ENCODE measurements around the gene CNNM2.
A peak's percentile ranks its signal among the peaks of the same experiment; 100 is the strongest.

Gene CNNM2

DNA sequence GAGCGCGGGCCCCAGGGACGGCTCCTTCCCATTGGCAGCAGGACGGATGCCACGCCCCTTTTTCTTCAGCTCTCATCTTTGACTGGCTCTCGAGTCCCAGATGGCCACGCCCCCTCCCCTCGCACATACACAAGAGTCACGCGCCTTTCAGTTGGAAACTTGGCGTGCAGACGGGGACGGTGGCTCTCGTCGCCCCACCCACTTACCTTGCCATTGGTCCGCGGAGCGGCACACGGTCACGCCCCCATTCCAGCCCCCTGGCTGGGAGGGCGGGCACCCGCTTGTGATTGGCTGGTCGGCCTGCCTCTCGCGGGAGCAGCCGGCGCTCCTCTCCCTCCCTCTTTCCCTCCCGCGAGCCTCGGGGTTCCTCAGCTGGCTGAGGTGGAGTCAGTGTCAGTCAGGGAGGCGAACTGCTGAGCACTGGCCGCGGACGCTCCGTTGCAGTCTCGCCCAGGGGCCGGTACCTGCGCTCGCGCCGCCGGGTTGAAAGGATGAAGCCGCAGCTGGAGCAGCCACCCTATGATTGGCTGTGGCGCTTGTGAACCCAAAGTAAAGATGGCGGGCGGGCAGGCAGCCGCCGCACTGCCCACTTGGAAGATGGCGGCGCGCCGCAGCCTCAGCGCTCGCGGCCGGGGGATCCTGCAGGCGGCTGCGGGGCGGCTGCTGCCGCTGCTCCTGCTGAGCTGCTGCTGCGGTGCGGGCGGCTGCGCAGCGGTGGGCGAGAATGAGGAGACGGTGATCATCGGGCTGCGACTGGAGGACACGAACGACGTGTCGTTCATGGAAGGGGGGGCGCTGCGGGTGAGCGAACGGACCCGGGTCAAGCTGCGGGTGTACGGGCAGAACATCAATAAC, at the start of gene CNNM2:
CNNM2 (plus strand) TSS at position 333 of the 855 bp plus-strand sequence; CDS start at position 520, 187 bp downstream.
- Histone ChIP-seq H3K9me3 (replicated peaks in 1 of 11) (no peaks in the 10 kb centered on the region), H3K27me3 (peaks cover 0 to 4% (median 0%) of the 10 kb centered on the region in 11 experiments; a peak in 2 of 22 replicates), H3K4me3 (peak within 1 kb of the TSS; percentile 77 to 96 (median 84)), H3K4me2 (peak within 1 kb of the TSS; percentile 92 to 99 (median 97)), H3K4me1 (peaks cover 29 to 54% (median 40%) of the 10 kb centered on the region in 10 experiments), H3K36me3 (no peaks in the 10 kb centered on the region), H3K27ac (peak within 1 kb of the TSS; percentile 59 to 88 (median 79); a peak in 21 of 22 replicates), H3K9ac (peak within 1 kb of the TSS; percentile 77 to 90 (median 86)), H4K20me1 (no peaks in the 10 kb centered on the region)
- TF ChIP-seq Cebpa-rat (IDR thresholded peaks at IDR 0.05): no peak

DNA sequence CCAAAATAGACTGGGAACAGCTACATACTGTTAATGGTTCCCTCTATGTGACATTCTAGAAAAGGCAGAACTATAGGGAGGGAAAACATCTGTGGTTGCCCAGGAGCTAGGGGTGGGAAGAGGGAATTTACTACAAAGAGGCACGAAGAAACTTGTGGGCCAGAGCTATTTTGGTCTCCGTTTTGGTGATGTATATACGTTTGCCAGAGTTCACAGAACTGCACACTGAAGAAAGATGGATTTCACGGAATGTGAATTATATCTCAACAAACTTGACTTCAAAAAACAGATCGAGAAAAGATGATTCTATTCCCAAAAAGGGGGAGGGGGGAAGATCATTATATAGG, 49.2 kb upstream of the CNNM2 start:
- Histone ChIP-seq H3K4me3 (peak overlapping the region; percentile 51 to 74 (median 62)), H3K27ac (peak overlapping the region in 8 of 11 experiments; percentile 59 to 78 (median 75); a peak in 11 of 22 replicates), H4K20me1 (no peaks in the 10 kb centered on the region), H3K4me2 (peak overlapping the region; percentile 97 to 100 (median 98)), H3K9ac (peak overlapping the region; percentile 67 to 84 (median 77); a peak in 21 of 22 replicates), H3K27me3 (no peaks in the 10 kb centered on the region; a peak in 1 of 22 replicates), H3K4me1 (peaks cover 15 to 52% (median 42%) of the 10 kb centered on the region in 10 experiments), H3K36me3 (peaks cover 0 to 12% (median 6%) of the 10 kb centered on the region in 11 experiments; a peak in 8 of 22 replicates), H3K9me3 (replicated peaks in 1 of 11) (no peaks in the 10 kb centered on the region)
- no peak for TF ChIP-seq Cebpa-rat (IDR thresholded peaks at IDR 0.05)

GRCh38 chr10:102869258-102870198, 48.6 kb upstream of the CNNM2 start, which contains the start of gene AS3MT:
Gene AS3MT (plus strand): TSS chr10:102869470. CDS start chr10:102869593, 123 bp downstream.
- Histone ChIP-seq H3K4me3 (peak within 1 kb of the TSS; percentile 51 to 74 (median 62)), H3K9ac (peak within 1 kb of the TSS; percentile 67 to 84 (median 77)), H3K36me3 (peaks cover 0 to 14% (median 6%) of the 10 kb centered on the region in 11 experiments; a peak in 6 of 22 replicates), H3K4me1 (peaks cover 15 to 56% (median 44%) of the 10 kb centered on the region in 10 experiments), H3K4me2 (peak within 1 kb of the TSS; percentile 97 to 100 (median 98)), H3K9me3 (replicated peaks in 1 of 11) (no peaks in the 10 kb centered on the region), H3K27me3 (no peaks in the 10 kb centered on the region; a peak in 1 of 22 replicates), H3K27ac (peak within 1 kb of the TSS in 9 of 11 experiments; percentile 40 to 78 (median 74); a peak in 18 of 22 replicates), H4K20me1 (no peaks in the 10 kb centered on the region)
- TF ChIP-seq Cebpa-rat (IDR thresholded peaks at IDR 0.05): no peak

- H3K27ac ChIP-seq: peak overlapping the region in 7 of 11 experiments; percentile 59 to 78 (median 76); a peak in 10 of 22 replicates
- no peaks in the 10 kb centered on the region for H3K9me3 ChIP-seq (replicated peaks in 1 of 11)
- H3K4me1 ChIP-seq: peaks cover 15 to 56% (median 44%) of the 10 kb centered on the region in 10 experiments
- peak overlapping the region; percentile 97 to 100 (median 98) for H3K4me2 ChIP-seq
- H3K36me3 ChIP-seq: peaks cover 0 to 14% (median 6%) of the 10 kb centered on the region in 11 experiments; a peak in 8 of 22 replicates
- no peak for TF ChIP-seq Cebpa-rat (IDR thresholded peaks at IDR 0.05)
- H4K20me1 ChIP-seq: no peaks in the 10 kb centered on the region
- no peaks in the 10 kb centered on the region; a peak in 1 of 22 replicates for H3K27me3 ChIP-seq
- H3K9ac ChIP-seq: peak overlapping the region in 10 of 11 experiments; percentile 67 to 84 (median 78); a peak in 16 of 22 replicates
- peak overlapping the region; percentile 51 to 74 (median 62); a peak in 19 of 20 replicates for H3K4me3 ChIP-seq
Observed at GRCh38 chr10:102870221-102870620, 47.9 kb upstream of the CNNM2 start.

DNA sequence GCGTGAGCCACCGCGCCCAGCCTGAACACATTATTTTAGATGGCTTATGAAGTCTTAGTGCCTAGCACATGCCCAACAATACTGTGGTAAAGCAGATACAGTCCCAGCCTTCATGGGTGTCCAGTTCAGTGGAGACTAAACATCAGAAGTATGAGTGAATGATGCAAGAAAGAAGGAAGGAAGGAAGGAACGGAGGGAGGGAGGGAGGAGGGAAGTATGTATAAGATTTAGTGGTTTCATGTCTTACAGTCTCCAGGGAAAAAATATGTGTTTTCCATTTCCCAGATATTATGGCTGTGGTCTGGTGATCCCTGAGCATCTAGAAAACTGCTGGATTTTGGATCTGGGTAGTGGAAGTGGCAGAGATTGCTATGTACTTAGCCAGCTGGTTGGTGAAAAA, 45.9 kb upstream of the CNNM2 start:
- H3K27me3 ChIP-seq: no peaks in the 10 kb centered on the region; a peak in 1 of 22 replicates
- TF ChIP-seq Cebpa-rat (IDR thresholded peaks at IDR 0.05): no peak
- H3K27ac ChIP-seq: peak overlapping the region in 5 of 11 experiments; percentile 20 to 56 (median 27); a peak in 4 of 22 replicates
- no peak overlapping the region for H3K4me3 ChIP-seq
- H4K20me1 ChIP-seq: no peaks in the 10 kb centered on the region
- peak overlapping the region; percentile 42 to 97 (median 70) for H3K4me2 ChIP-seq
- H3K4me1 ChIP-seq: peaks cover 15 to 56% (median 44%) of the 10 kb centered on the region in 10 experiments
- no peaks in the 10 kb centered on the region for H3K9me3 ChIP-seq (replicated peaks in 1 of 11)
- H3K36me3 ChIP-seq: peaks cover 0 to 25% (median 0%) of the 10 kb centered on the region in 11 experiments; a peak in 5 of 22 replicates
- H3K9ac ChIP-seq: no peak overlapping the region; a peak in 1 of 22 replicates

DNA sequence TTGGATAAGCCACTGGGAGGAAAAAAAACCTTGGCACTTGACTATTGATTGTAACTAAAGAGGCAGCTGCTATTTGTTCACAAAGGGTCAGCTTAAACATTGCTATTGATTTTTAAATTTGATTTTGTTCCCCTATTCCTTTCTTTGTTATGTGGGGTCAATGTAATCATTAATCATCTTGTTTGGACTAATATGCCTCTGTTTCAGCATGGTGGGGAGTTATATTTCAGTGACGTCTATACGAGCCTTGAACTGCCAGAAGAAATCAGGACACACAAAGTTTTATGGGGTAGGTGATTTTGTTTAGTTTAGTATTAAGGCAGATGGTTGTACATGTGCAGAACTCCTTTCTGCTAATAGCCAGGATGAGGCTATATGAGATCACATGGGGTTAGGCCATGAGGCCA, 41.3 kb upstream of the CNNM2 start:
- no peaks in the 10 kb centered on the region for H3K27me3 ChIP-seq
- TF ChIP-seq Cebpa-rat (IDR thresholded peaks at IDR 0.05): no peak
- no peak overlapping the region for H3K9ac ChIP-seq
- H3K4me3 ChIP-seq: no peak overlapping the region
- H4K20me1 ChIP-seq: no peaks in the 10 kb centered on the region
- peaks cover 0 to 27% (median 4%) of the 10 kb centered on the region in 11 experiments; a peak in 7 of 22 replicates for H3K36me3 ChIP-seq
- peaks cover 17 to 40% (median 27%) of the 10 kb centered on the region in 10 experiments for H3K4me1 ChIP-seq
- no peak overlapping the region for H3K27ac ChIP-seq
- no peaks in the 10 kb centered on the region for H3K9me3 ChIP-seq (replicated peaks in 1 of 11)
- H3K4me2 ChIP-seq: no peak overlapping the region

- H3K36me3 ChIP-seq: peaks cover 0 to 21% (median 4%) of the 10 kb centered on the region in 11 experiments; a peak in 7 of 22 replicates
- peaks cover 11 to 23% (median 17%) of the 10 kb centered on the region in 10 experiments for H3K4me1 ChIP-seq
- no peak for TF ChIP-seq Cebpa-rat (IDR thresholded peaks at IDR 0.05)
- H3K27me3 ChIP-seq: no peaks in the 10 kb centered on the region
- peak overlapping the region in 2 of 11 experiments; percentile 3 to 5; a peak in 2 of 22 replicates for H3K9ac ChIP-seq
- peak overlapping the region; percentile 3 to 72 (median 60); a peak in 19 of 22 replicates for H3K4me2 ChIP-seq
- no peaks in the 10 kb centered on the region for H4K20me1 ChIP-seq
- no peaks in the 10 kb centered on the region for H3K9me3 ChIP-seq (replicated peaks in 1 of 11)
- H3K27ac ChIP-seq: peak overlapping the region in 4 of 11 experiments; percentile 4 to 51 (median 8); a peak in 4 of 22 replicates
- no peak overlapping the region; a peak in 1 of 20 replicates for H3K4me3 ChIP-seq
Observed at GRCh38 chr10:102878629-102879028, 39.5 kb upstream of the CNNM2 start.

GRCh38 chr10:102880256-102880655, 37.8 kb upstream of the CNNM2 start:
- Histone ChIP-seq H3K9ac (no peak overlapping the region), H3K4me3 (no peak overlapping the region), H4K20me1 (no peaks in the 10 kb centered on the region), H3K4me2 (no peak overlapping the region), H3K27ac (no peak overlapping the region), H3K36me3 (peaks cover 0 to 21% (median 0%) of the 10 kb centered on the region in 11 experiments; a peak in 6 of 22 replicates), H3K27me3 (no peaks in the 10 kb centered on the region), H3K4me1 (peaks cover 11 to 19% (median 16%) of the 10 kb centered on the region in 10 experiments), H3K9me3 (replicated peaks in 1 of 11) (no peaks in the 10 kb centered on the region)
- TF ChIP-seq Cebpa-rat (IDR thresholded peaks at IDR 0.05): no peak

Measured in BLaER1 treated with 17β-estradiol and CSF1 and Interleukin-3, amounts not matched to agents 10 nM and 100 nM (cell line).